ENCODE data around the gene SLC7A8.

The SLC7A8 gene

DNA sequence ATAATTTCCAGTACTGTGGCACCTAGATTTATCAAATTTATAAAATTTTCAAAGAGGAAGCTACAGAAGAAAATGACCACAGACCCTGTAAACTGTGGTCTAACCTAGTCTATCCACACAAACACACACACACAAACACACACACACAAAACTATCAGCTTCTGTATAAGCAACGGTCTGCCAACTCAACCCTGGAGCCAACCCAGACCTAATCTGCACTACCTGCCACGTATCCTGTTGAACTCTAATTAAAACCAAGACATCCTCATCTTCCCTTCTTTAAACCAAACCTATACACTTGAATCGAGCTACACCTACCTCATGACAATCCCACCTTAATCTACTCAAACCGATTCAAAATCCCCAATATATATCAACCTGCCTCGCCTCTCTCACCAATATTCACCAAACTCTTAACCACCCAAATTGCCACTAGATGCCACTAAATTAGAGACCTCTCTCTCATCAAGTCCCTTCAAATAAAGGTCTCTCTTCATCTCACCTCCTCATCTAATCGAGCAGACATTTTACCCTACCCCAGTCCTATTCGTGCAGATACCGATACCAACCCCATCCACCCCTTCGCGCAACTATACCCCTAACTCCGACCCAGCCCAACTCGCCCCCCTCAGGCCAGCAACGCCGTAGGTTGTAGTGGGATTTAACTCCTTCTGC lies 89.3 kb downstream of the SLC7A8 start:
- DNase-seq (ENCODE audit: low read depth), result no peak

- no peak for DNase-seq (ENCODE audit: low read depth)
Observed at GRCh38 chr14:23093526-23093925, 89.9 kb downstream of the SLC7A8 start.

DNA sequence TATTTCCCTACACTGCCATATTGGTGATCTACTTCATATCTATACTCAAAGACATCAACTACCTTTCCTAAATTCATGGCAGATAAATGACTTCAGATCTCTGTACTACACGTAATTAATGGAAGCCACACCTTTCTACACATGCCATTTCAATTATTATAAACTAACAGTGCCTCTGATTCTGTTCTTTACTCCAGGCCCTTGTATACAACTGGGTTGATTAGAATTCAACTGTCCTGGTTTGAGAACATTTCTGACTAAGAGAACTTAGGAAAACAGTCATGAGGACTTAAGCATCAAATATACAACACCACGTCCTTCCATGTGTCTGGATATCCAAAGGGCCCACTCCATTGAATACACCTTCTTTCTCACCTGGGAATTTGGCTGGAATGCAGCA lies 90.4 kb downstream of the SLC7A8 start:
- DNase-seq (ENCODE audit: low read depth), result no peak

DNA sequence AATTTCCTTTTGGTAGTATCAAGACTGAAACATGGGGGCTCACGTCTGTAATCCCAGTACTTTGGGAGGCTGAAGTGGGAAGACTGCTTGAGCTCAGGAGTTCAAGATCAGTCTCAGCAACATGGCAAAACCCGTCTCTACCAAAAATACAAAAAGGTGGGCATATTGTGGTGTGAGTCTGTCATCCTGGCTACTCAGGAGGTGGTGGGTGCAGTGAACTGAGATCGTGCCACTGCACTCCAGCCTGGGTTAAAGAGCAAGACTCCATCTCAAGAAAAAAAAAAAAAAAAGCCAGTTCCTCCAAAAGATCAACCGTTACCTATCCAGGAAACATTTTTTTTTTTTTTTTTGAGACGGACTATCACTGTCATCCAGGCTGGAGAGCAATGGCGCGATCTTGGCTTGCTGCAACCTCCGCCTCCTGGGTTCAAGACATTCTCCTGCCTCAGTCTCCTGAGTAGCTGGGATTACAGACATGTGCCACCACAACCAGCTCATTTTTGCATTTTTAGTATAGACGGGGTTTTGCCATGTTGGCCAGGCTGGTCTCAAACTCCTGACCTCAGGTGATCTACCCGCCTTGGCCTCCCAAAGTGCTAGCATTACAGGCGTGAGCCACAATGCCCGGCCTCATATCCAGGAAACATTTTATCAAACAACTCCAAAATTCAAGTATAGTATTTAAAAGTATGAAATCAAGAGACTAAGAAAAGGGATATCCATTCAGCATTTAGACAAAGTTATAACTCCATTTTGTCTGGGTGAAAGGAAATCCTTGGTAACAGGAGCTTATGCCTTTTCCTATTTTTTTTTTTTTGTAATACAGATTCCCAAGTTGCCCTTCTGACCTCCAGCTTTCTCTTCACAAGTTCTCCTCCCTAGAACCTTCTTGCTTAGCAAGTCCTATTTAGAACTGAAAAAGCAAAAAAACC lies 91.9 kb downstream of the SLC7A8 start:
- no peak for DNase-seq (ENCODE audit: low read depth)

DNA sequence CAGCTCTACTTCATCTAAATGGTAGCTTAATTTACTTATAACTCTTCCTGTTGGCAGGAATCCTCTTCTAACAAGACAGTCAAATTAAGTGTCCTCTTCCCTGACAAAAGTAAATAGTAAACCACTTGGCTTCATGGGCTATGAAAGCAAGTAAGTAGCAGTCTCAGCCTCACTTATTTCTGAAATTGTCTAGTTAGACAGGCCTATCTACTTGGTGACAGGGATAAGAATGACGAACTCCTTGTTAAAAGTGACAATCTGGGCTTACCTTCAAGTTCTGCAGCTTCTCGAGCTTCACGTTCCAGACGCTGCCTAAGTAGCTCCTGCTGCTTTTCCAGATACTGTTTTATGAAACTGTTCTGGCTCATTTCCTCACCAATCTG lies 93.2 kb downstream of the SLC7A8 start:
- DNase-seq (ENCODE audit: low read depth), result no peak

DNA sequence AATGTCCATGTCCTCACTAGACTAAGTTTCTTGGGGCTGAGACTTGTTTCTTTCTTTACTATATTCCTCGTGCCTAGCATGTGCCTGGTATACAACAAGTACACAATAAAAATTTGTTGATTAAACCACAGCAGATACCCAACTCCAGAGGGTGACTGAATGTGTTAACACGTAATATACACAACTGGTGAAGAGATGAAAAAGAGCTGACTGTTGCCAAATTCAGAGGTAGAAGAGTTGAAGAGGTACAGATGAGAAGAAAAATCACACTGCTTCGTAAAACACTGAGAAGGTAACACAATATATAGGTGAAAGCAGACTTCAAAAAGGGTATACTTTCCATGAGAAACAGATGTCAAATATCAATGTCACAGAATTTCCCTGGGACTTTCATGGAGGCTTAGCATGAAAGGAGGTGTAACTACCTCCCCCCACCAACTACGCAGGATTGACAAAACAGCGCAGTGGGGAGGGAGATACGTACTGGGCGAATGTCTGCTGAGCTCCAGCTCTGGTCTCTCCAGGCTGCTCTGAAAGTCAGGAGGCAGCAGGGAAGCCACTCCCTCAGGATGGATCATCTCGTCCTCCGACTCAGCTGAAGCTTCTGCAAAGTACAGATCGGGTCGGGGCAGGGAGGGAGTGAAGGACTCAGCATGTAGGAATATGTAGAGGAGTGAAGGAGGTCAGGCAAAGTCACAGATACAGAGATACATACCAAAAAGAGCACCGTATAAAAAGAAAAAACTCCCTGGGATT lies 93.8 kb downstream of the SLC7A8 start:
- no peak for DNase-seq (ENCODE audit: low read depth)

DNA sequence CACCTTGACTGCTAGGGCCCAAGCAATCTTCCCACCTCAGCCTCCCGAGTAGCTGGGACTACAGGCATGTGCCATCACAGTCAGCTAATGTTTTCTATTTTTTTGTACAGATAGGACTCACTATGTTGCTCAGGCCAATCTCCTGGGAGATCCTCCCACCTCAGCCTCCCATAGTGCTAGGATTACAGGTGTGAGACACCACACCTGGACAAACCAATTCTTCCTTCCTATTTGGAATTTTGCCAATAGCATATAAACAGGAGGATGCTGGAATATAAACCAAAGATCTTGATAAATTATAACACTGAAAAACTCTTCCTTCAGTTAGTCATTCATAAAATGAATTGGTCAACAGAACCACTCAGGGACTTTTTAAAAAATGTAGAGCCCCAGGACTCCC lies 96.9 kb downstream of the SLC7A8 start:
- no peak for DNase-seq (ENCODE audit: low read depth)

DNA sequence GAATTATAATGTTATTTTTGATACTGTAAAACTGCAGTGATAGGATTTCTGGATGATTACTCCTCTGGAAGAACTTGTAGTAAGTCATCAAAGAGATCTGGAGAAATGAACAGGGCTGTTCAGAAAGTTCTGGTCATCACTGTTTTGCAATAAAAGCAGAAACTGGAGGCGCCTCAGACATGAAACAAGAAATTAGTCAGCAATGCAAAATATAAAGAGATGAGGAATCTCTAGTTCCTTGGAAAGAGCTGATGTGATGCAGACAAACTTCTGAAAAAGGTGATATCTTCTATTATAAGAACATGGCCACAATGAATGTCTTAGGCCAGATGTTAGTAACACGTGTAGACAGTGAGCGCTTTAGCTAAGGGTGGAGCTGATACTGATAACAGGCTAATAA lies 98.0 kb downstream of the SLC7A8 start:
- no peak for DNase-seq (ENCODE audit: low read depth)

DNA sequence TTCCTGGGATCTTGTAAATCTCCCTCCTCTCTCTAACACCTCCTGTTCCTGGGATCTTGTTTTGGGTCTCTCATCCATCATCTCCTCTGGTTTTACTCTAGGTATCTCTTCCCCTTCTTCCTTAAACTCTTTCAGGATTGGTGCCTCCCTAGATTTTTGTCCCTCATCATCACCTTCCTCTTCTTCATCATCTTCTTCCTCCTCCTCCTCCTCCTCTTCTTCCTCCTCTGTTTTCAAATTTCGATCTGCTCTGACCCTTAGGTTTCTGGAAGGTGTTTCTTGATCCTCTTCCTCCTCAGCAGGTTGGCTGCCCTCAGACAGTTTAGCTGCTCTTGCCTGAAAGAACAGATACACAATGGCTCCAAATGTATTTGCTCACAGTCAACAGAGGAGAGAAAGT lies 103.0 kb downstream of the SLC7A8 start:
- DNase-seq (ENCODE audit: low read depth), result no peak

- no peak for DNase-seq (ENCODE audit: low read depth)
Observed at GRCh38 chr14:23079716-23080115, 103.7 kb downstream of the SLC7A8 start.

GRCh38 chr14:23078692-23079116 lies 104.8 kb downstream of the SLC7A8 start:
- DNase-seq (ENCODE audit: low read depth), result peak; percentile 94

DNA sequence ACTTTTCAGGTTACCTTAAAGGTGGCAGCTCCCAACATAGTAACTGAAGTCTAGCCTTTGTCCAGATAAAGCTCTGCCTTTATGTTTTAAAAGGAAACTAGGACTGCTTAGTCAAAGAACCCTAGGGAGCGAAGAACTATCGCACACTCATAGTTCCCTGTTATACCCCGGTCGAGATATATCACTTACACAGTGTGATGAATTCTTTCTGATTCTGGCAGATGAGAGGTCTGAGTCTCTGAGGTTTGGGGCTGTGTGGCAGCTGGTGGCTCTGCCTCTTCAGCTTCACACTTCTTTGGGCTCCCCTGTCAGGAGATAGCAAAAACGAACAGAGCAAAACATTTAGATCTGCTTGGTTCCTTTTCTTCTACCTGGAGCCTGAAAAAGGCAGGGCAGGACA lies 105.5 kb downstream of the SLC7A8 start:
- DNase-seq (ENCODE audit: low read depth), result no peak

DNA sequence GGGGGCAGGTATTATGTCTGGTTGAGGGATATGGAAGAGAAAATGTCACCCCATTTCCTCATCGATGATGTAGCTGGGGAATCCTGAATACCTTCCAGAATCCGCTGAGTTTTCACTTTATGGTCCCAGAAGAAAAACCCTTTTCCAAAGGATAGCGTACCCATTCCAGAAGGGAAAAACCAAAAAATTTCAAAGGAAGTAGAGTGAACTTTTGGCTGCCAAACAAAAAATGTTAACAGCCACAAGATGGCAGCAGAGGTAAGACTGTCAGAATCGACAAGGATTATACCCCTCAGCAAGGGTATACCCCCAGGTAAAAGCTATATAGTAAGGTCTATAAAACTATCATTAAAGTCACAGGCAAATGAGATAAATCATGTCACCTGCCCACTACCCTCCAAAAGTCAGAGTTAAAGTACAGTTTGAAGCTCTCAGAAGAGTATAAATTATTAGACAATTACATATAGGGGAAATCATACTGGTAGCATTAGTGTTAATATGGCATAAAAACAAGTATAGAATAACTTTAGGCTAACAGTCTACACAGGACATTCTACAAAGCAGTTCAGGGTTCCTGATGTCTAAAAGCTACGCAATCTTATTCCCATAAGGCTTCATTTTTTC lies 106.6 kb downstream of the SLC7A8 start:
- no peak for DNase-seq (ENCODE audit: low read depth)

Measured in fibroblast of the conjunctiva (primary cell).